HG02623 (cell line): ENCODE results near the gene RBM45.
"Not testable (repeated sequence)": the region's sequence is repeated elsewhere in the genome, so short reads cannot be mapped to it uniquely, and the experiment has no call there.

Experiments
- ATAC-seq: cut with Tn5 transposase; IDR thresholded peaks from one replicate; pipeline ENCODE4 v1.9.1; 2021; ENCODE audit warnings: moderate library complexity; ENCODE audit not compliant: unreplicated experiment

RBM45 gene

GRCh38 chr2:178112202-178113152 lies at the start of gene RBM45:
Gene RBM45, plus strand, starts transcription at chr2:178112437. Its CDS starts 110 bp downstream, at chr2:178112547.
- ATAC-seq: peak; percentile 89

- ATAC-seq: no peak
Measured at GRCh38 chr2:178066324-178066723, 45.9 kb upstream of the RBM45 start.

- ATAC-seq: no peak
Measured at GRCh38 chr2:178066890-178067669, 45.2 kb upstream of the RBM45 start.

- ATAC-seq: no peak
Measured at GRCh38 chr2:178068823-178069454, 43.3 kb upstream of the RBM45 start.

GRCh38 chr2:178069551-178069950 lies 42.7 kb upstream of the RBM45 start:
- no peak for ATAC-seq

GRCh38 chr2:178070824-178071223 lies 41.4 kb upstream of the RBM45 start:
- no peak for ATAC-seq

GRCh38 chr2:178072000-178072382 lies 40.2 kb upstream of the RBM45 start:
- ATAC-seq: no peak

GRCh38 chr2:178072383-178073301 lies 39.6 kb upstream of the RBM45 start, which contains the start of gene PDE11A:
Gene PDE11A, minus strand, starts transcription at chr2:178072777. Its CDS starts 340 bp downstream, at chr2:178072437.
- peak; percentile 67 for ATAC-seq

- ATAC-seq: no peak
Measured at GRCh38 chr2:178074123-178075005, 37.9 kb upstream of the RBM45 start.

- no peak for ATAC-seq
Measured at GRCh38 chr2:178075006-178075326, 37.3 kb upstream of the RBM45 start.

- ATAC-seq: no peak
Measured at GRCh38 chr2:178076130-178076529, 36.1 kb upstream of the RBM45 start.

- not testable (repeated sequence) for ATAC-seq
Measured at GRCh38 chr2:178079279-178079678, 33.0 kb upstream of the RBM45 start.

GRCh38 chr2:178082408-178083045 lies 29.7 kb upstream of the RBM45 start:
- no peak for ATAC-seq

- ATAC-seq: no peak
Measured at GRCh38 chr2:178084273-178084672, 28.0 kb upstream of the RBM45 start.

GRCh38 chr2:178088774-178089270 lies 23.4 kb upstream of the RBM45 start:
- no peak for ATAC-seq

GRCh38 chr2:178093471-178093870 lies 18.8 kb upstream of the RBM45 start:
- no peak for ATAC-seq

- ATAC-seq: no peak
Measured at GRCh38 chr2:178101321-178102079, 10.7 kb upstream of the RBM45 start.

- ATAC-seq: no peak
Measured at GRCh38 chr2:178105566-178105965, 6.7 kb upstream of the RBM45 start.
